WERI-Rb-1 (cell line): ENCODE results near the gene MANEAL.
"Not testable (repeated sequence)": the region's sequence is repeated elsewhere in the genome, so short reads cannot be mapped to it uniquely, and the experiment has no call there.

Source experiments
- DNase-seq: peaks from one replicate; pipeline ENCODE4 v3.0.0-alpha.2; 2020
- H3K27ac ChIP-seq: fragments of 250-450 bp; sonication (Bioruptor Pico); 2 replicates; pipeline ENCODE4 v1.5.1; 2020; ENCODE audit warnings: mild to moderate bottlenecking, moderate library complexity
- H3K27me3 ChIP-seq: fragments of 250-450 bp; sonication (Bioruptor Pico); 2 replicates; pipeline ENCODE4 v1.5.1; 2021; ENCODE audit warnings: mild to moderate bottlenecking, low read depth, moderate library complexity; ENCODE audit not compliant: insufficient read depth, severe bottlenecking
- H3K36me3 ChIP-seq: fragments of 250-450 bp; sonication (Bioruptor Pico); 2 replicates; pipeline ENCODE4 v1.5.1; 2020; ENCODE audit warnings: mild to moderate bottlenecking, moderate library complexity
- H3K4me3 ChIP-seq: 2 replicates; pipeline ENCODE4 v1.5.1; 2011; ENCODE audit warnings: low read depth, mild to moderate bottlenecking, control low read depth, low read length
- H3K9me3 ChIP-seq: fragments of 250-450 bp; sonication (Bioruptor Pico); 2 replicates; pipeline ENCODE4 v1.5.1; 2021; ENCODE audit warnings: mild to moderate bottlenecking, moderate library complexity; ENCODE audit not compliant: severe bottlenecking
- TF ChIP-seq, protein P1 (sequence below): IDR thresholded peaks from 2 replicates; pipeline ENCODE4 v1.5.1; 2011; ENCODE audit warnings: low read depth, mild to moderate bottlenecking, control low read depth, inconsistent platforms, low read length

MANEAL gene

GRCh38 chr1:37767488-37767887 lies 26.2 kb upstream of the MANEAL start:
- no peak overlapping the region for H3K27ac ChIP-seq
- no peak overlapping the region for H3K4me3 ChIP-seq
- no peaks in the 10 kb centered on the region for H3K36me3 ChIP-seq
- no peak for DNase-seq
- peaks cover 13% of the 10 kb centered on the region for H3K27me3 ChIP-seq
- H3K9me3 ChIP-seq, result no peaks in the 10 kb centered on the region
- TF ChIP-seq, protein P1, sequence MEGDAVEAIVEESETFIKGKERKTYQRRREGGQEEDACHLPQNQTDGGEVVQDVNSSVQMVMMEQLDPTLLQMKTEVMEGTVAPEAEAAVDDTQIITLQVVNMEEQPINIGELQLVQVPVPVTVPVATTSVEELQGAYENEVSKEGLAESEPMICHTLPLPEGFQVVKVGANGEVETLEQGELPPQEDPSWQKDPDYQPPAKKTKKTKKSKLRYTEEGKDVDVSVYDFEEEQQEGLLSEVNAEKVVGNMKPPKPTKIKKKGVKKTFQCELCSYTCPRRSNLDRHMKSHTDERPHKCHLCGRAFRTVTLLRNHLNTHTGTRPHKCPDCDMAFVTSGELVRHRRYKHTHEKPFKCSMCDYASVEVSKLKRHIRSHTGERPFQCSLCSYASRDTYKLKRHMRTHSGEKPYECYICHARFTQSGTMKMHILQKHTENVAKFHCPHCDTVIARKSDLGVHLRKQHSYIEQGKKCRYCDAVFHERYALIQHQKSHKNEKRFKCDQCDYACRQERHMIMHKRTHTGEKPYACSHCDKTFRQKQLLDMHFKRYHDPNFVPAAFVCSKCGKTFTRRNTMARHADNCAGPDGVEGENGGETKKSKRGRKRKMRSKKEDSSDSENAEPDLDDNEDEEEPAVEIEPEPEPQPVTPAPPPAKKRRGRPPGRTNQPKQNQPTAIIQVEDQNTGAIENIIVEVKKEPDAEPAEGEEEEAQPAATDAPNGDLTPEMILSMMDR, result no peak

- H3K4me3 ChIP-seq, H3K27me3 ChIP-seq, DNase-seq, H3K9me3 ChIP-seq, H3K36me3 ChIP-seq, H3K27ac ChIP-seq: not testable (repeated sequence)
Observed at GRCh38 chr1:37771440-37771839, 22.2 kb upstream of the MANEAL start.

DNA sequence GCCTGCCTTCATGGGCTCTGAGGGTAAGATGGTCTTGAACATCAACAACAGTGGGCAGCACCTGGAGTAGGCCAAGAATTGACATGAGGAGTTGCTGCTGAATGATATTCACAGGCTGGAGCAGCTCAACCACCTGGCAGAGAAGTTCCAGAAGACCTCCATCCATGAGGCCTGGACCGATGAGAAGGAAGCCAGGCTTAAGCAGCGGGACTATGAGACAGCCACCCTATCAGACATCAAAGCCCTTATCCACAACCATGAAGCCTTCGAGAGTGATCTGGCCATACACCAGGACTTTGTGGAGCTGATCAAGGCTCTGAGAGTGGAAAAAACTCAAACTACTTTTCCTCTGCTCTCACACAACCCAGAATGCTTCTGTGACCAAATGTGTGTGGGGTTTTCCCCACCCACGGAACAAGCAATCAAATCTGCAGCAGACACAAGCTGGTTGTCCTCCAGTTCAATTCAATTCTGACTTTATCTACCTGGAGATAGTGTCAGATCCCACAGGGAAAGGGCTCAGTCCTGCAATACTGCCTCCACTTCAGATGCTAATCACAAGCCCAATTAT lies 16.6 kb upstream of the MANEAL start:
- Histone ChIP-seq H3K9me3 (no peaks in the 10 kb centered on the region), H3K27me3 (no peaks in the 10 kb centered on the region), H3K4me3 (no peak overlapping the region), H3K27ac (no peak overlapping the region), H3K36me3 (no peaks in the 10 kb centered on the region)
- TF ChIP-seq, protein P1, result no peak
- DNase-seq, result no peak

GRCh38 chr1:37778654-37779053 lies 15.0 kb upstream of the MANEAL start:
- Histone ChIP-seq H3K27ac (no peak overlapping the region), H3K9me3 (no peaks in the 10 kb centered on the region), H3K27me3 (no peaks in the 10 kb centered on the region), H3K36me3 (no peaks in the 10 kb centered on the region), H3K4me3 (no peak overlapping the region)
- no peak for DNase-seq
- TF ChIP-seq, protein P1, result no peak

- Histone ChIP-seq H3K9me3 (no peaks in the 10 kb centered on the region), H3K4me3 (no peak overlapping the region), H3K27me3 (no peaks in the 10 kb centered on the region), H3K27ac (no peak overlapping the region), H3K36me3 (no peaks in the 10 kb centered on the region)
- TF ChIP-seq, protein P1, result no peak
- DNase-seq, result no peak
Observed at GRCh38 chr1:37782491-37782890, 11.2 kb upstream of the MANEAL start.

DNA sequence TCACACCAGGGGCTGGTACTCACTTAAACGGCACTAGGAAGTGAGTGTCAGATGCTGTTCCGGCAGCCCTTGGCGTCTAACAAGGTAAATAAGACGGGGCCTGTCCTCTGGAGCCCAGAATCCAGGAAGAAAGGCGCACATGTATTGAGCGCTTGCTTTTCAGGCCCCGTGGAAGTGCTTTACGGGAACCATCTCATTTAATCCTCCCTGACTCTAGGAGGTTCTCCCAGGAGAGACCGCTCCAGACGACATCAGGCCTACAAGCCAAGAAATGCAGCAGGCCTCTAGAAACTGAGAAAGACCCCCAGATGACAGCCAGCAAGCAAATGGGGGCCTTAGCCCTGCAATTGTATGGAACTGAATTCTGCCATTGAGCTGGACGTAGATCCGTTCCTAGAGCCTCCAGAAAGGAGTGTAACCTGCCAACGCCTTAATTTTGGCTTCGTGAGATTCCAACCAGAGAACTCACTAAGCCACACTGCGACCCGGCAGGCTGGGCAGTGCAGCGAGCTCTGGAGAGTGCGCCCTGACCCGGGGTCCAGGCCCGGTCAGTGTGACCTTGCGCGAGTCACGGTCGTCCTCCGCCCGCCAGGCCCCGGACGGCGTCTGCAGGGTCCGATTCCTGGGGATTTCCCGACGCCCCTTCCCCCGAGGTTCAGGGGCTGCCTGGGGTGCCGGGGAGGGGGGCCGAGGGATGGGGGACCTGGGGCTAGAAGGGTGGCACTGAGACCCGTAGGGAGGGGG lies 532 bp upstream of the MANEAL start:
- no peaks in the 10 kb centered on the region for H3K9me3 ChIP-seq
- no peak for DNase-seq
- TF ChIP-seq, protein P1, result no peak
- H3K27me3 ChIP-seq, result no peaks in the 10 kb centered on the region
- H3K27ac ChIP-seq, result peak overlapping the region; percentile 97
- H3K4me3 ChIP-seq, result peak overlapping the region; percentile 70
- peaks cover 27% of the 10 kb centered on the region for H3K36me3 ChIP-seq
